NCI-H2227 treated with DMSO at 0.1 percent for 48 hours (cell line): ENCODE measurements around the gene CABP4.

Experiments
- DNase-seq: peaks from one replicate; lab custom pipeline; 2025; lab: John Stamatoyannopoulos, UW

CABP4 gene

DNA sequence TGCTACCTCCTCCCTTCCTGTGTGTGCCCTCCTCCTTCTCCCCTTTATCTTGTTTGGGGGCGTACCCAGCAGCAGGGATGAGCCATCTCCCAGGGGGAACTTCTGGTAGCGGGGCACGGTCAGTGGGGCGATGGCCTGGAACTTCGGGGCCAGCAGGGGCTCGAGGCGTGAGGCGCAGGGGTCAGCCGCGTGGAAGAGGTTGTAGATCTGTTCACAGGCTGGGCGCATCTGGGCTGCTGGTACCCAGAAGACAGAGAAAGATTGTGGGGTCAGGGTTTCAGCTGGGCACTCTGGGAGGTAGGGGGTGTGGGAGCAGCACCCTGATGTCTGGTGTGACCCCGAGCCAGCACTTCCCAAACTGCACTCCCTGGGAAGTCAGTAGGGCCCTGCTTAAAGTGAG, 41.0 kb downstream of the CABP4 start:
- DNase-seq, result no peak

DNA sequence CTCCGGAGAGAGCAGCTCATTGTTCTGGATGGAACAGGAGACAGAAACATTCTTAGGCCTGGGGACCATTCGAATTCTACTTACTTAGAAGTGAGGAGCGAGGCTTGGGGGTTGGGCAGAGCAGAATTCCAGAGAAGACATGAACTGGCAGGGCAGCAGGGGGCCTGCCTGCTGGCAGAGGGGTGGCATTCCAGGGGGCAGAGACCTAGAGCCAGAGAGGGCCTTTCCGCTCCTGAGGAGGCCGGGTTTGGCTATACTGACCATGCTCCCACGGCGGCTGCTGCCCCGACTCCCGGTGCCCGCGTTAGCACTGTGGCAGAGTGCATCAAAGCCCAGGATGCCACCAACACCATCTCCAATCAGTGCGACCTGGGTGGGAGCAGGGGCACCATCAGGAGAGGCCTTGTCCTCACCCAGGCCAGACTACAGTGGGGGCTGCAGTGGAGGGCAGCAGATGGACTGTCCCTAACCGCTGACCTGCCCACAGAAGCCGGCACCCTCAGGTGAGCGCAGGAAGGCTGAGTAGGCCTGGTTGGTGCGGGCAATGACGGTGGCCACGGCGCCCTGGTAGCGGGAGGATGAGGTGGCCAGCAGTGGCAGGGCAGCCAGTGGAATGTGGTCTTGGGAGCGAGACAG, 42.6 kb downstream of the CABP4 start:
- no peak for DNase-seq

DNA sequence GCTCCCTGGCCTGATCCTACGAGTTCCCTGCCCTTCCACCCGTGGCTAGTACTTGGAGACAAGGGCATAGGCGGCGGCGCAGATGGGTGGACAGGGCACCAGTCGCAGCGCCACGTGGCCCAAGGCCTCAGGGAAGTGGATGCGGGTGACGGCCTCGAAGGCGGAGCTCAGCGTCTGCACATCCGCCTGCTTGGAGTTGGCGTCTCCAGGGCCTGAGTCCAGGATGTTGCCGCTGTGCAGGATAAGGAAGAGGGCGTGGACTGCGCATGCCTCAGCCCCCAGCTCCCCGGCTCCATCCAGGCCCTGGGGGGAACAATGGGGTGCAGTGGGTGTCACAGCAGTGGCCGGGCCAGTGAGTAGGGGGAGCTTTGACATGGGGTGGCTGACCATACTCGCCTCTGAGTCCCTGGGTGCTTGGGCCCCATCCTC, 43.4 kb downstream of the CABP4 start:
- no peak for DNase-seq

DNA sequence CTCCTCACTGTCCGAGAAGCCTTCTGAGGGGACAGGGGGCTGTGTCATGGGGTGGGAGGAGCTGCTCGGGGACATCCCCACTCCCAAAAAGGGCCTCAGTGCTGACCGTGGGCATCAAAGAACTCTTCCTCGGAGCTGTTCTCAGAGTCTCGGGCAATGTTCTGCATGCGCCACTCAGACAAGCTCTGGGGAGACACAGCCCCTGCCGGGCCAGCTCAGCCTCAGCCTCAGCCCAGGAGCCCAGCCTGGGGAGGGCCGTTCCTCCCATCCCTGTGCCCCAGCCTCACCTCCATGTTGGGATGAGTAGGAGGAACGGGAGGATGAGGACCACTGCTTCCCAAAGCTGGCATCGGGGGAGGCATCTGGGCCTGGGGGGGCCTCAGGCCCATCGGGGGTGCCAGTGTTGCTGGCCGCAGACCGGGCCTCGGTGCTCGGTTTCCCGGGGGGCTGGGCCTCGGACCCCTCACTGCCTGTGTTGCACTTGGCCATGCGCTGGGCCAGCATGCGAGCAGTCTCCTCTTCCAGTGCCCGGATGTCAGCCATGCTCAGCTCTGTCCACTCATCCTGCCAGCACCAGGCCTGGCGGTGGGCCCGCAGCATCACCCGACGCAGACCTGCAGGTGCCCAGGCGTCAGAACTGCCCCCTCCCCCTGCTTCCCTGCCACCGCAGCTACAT, 44.8 kb downstream of the CABP4 start:
- no peak for DNase-seq

DNA sequence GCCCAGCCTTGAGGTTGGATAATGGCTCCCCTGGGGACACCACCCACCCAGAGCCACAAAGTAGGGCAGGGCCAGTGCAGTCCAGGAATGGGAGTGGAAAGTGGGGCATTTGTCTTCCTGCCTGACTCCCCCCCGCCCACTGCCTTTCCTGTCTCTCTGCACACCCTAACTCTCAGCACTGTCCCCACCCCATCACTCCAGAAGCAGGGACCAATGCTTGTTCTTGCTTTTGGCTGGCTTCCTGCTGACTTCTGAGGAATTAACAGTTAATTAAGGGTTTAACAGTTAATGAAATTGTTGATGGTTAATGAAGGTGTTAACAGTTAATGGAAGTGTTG, 45.3 kb downstream of the CABP4 start:
- no peak for DNase-seq

DNA sequence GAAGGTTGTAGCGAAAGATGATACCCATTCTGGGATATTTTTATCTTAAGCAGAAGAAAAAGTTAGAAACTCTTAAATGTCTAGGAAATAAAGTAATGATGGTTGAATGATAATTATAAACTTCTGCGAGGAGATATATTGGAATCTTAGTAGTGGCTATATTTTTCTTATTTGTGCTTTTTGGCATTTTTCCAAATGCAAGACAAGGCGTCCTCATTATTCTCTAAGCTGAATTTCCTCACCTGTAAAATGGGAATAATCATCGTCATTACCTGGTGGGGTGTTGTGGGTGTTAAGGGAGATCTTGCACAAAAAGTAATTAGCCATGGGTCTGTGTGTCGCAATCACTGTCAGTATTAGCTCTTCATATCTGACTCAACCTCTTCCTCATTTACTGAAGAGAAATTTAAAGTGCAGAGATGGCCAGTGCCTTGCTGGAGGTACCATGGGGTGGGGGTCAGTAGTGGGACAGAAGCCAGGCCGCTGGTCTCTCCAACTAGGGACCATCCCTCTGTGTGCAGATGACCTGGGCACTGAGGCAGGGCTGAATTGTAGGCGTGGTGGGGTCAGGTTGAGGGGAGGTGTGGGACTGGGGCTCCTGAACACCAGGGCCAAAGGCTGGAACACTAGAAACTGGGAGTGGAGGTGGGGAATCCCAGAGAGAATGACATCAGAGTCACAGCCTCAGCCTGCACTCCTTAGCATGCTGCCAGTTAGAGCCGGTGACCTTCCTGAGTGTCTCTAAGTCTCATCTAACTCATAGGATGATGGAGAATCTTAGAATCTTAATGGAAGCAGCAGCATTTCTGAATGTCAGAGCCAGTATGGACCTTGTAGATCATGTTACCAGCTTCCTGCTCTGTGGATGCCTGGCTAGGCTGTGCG, 45.9 kb downstream of the CABP4 start:
- no peak for DNase-seq

DNA sequence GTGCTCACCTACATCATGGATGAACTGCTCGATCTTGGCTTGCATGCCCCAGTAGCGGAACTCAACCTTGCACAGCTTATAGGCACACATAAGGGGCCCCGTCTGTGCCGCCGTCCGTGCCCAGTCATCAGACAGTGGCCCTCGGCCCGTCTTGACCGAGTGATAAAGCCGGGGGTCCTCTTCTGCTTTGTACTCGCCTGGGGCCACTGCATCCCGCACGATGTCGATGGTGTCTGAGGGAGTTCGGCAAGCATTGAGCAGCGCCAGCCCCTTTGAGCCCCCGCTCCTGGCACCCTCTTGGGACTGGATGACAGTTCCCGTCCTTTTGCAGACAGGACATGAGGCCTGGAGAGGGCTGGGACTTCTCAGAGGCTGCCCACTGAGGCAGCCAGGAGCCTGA, 46.7 kb downstream of the CABP4 start:
- DNase-seq, result no peak

DNA sequence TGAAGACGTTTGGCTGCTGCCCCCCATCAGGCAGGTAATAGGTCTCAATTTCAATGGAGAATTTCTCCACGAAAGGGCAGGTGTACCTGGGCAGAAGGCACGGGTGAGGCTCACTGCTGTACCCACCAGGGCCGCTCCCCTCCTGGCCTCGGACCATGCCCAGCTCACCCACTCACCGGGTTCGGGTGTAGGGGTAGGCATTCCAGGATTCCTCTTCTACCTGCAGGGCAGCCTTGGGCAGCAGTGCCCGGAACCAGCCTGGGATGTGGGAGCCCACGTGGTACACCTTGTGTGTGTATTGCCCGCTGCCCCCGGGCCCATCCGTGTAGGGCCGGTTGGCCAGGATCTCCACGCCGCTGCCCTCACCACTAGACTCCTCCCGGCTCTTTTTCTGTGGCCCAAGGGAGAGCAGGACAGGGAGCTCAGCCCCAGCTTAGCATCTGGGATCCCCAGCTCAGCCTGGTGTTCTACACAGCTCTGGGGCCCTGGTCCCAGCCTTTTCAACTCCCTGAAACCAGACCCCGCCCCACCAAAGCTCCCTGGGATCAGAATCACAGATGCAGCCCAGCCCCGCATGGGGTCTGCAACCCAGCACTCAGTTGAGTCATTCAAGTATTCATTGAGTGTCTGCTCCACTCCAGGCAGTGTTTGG, 47.3 kb downstream of the CABP4 start:
- no peak for DNase-seq

DNA sequence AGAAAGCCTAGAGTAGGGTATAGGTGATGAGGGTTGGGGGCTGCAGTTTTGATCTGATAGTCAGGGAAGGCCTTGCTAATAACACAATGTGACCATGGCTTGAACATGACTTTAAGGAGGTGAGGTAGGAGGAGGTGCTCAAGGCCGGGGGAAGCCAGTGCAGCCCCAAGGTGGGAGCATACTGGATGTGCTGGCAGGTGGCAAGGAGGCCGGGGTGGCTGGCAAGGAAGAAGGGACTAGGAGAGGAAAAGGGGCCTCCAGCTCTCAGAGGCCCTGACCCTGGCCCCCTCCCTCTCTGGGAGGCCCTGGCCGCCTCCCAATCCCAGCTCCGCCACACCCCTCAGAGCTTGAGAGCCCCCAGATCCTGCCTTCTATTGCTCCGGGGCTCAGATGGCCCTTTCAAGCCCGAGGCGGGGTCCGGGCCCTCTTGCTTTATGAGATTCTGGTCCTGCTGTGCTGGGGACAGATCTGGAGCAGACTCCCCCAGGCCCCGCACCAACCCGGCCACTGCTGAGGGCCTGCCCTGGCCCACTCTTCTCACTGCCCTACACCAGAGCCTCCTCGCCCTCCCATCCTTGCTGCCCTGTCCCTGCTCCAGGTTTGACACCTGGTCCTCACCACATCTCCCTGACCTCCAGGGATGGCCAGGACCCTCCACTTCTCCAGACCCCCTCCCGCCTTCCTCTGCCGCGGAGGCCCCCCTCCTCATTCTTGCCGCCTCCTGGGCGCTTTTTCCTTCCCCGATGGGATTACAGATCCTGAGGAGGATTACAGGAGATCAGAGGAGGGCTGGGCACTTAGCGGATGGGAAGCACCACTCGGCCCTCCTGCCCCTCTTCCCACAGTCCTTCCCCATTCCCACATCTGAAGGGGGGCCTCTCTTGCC, 48.2 kb downstream of the CABP4 start:
- DNase-seq, result no peak

DNA sequence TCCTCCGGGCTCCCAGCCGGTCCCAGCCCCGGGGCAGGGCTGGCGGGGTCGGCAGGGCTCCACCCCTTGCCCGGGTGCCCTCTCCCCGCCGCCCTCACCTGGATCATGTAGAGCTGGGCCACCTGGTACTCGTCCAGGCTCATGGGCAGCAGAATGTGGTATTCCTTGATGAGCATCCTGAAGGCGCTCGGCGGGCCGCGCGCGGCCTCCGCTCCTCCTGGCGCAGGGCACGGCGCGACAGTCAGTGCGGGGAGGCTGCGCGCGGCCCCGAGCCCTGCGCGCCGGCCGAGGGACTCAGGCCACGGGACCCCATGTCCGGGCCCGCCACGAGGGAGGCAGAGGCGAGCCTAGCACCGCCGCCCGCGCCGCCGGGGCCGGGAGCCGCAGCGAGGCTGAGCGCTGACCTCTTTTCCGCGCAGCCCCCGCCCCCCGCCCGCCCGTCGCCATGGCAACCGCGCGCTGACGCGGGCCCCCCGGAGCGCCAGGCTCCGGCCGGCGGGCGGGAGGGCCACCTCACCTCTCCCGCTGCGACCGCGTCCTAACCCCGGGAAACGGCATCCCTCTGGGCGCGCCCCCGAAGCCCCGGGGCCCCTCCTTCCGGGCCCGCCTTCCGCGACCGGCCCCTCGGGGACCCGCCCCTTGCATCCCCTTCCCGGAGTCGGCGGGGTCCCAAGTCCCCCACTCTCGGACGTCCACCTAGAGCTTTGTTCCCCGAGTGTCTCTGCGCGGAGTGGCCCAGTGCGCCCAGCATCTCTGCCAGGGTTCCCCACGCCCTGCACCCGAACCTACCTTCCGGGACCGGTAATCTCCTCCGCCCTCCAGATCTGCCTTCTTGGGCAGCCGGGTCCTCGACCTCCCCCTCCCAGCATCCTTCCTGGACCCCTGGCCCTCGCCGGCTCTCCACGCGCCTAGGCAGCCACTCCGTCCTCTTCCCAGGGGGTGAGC, 49.1 kb downstream of the CABP4 start:
- DNase-seq, result no peak

DNA sequence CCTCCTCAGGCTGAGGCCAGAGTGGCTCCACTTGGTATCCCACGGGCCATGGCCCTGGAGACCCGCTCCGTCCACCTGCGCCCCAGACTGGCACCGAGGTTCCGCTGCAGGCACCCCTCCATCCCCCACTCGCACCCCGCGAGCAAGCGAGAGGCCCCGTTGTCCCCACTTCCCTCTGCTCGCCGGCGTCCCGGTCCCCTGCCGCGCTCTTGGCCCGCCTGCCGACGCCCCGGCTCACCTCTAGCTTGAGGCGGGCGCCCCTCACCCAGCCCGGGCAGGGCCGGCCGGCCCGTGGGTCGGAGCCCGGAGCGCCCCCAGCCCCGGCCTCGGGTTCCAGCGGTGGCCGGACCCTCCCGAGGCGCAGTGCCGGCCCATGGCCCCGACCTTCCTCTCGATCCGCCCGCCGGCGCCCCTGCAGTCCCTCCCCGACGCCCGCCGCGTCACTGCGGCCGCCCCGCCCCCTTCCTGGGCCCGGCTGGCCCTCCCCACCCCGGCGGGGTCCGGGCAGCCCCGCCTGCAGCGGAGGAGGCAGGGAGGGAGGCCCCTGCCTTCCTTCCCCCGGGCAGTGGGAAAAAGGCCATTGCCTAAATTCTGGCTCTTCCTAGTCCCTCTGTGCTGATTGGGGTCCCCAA, 49.9 kb downstream of the CABP4 start, which contains the start of gene PITPNM1:
Gene PITPNM1, minus strand, starts transcription at position 414 of the 632 bp plus-strand sequence. CDS start 1,183 bp downstream, outside the sequence.
- DNase-seq, result no peak

DNA sequence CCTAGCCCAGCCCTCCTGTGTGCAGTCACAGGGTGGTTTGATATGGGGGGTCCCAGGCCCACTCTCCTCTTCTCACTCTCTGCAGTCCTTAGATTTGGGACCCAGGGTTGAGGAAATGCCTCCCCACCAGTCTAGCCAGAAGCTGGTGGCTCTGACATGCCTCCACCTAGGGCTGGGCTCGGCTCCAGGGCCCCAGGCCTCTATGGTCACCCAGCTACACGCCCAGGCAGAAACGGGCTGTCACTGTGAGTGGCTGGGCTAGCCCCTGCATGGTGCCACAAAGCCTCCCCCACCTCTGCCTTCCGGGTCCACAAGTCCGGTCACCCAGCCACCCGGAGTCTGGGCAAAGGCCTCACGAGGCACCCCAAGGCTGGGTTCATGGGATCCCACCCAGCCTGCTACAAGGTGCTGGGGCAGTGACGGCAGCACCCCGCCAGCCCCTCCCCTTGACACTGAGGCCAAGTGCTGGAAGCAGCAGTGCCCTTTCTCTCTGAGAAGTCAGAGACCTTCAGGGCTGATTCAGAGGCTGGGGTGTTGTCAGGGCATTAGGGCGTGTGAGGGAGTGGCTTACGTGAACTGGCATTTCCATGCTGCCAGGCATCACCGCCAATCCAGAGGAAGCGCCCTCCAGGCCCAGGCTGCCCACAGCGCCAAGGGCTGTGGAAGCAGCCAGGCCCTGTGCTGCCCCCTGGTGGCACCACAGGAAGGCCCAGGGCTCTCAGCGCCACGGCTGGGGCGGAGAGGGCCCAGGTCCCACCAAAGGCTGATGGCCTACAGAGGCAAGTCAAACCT, 50.6 kb downstream of the CABP4 start:
- peak; percentile 59 for DNase-seq

DNA sequence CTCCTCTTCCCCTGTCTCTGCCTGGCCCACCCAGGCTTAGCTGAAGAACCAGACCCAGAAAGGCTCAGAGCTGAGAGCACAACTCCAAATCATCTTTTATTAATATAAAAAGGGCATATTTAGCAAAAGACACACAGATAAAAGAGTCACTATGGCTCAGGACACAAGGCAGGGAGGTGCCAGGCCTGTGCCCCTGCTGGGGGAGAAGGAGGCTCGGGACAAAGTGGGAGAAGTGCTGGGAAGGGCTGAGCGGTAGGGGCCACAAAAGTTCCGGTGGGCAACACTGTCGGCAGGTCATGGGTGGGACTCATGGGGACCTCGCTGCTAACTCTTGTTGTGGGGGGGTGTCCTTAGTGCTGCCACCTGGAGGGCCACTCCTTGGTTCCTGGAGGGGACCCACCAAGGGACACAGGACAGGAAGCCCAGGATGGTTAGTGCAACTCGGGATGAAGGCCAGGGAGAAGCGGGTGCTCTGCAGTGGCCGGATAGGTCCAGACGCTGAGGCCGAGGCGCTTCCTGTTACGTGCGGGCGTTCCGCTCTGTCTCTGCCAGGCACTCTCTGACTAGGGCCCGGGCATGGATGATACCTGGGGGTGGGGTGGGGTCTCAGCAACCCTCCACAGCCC, 51.4 kb downstream of the CABP4 start:
- DNase-seq, result no peak

DNA sequence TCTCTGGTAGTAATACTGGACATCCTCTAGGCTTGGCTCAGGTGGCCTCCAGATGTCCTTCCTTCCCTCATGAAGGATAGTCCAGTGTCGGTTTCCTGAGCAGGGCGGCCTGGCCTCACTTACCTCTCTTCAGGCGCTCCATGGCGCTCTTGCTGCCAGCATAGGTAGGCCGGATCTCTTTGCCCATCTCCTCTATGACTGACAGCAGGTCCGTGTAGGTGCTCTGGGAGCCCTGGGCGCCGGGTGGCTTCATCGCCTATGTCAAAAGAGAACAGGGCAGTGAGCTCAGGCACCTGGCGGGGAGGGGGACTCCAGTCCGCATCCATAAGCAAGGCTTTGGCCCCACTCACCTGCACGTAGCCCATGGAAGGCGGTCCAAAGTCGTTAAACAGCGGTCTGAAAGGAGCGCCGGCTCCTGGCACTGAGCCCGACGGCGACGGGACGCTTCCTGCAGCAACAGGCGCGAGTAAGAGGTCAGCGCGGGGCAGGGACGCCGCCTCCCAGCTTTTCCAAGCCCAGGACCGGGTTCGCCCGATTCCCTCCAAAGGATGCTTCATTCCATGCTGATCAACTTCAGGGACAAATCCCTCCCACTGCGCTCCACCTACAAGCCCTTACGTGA, 52.2 kb downstream of the CABP4 start:
- no peak for DNase-seq

DNA sequence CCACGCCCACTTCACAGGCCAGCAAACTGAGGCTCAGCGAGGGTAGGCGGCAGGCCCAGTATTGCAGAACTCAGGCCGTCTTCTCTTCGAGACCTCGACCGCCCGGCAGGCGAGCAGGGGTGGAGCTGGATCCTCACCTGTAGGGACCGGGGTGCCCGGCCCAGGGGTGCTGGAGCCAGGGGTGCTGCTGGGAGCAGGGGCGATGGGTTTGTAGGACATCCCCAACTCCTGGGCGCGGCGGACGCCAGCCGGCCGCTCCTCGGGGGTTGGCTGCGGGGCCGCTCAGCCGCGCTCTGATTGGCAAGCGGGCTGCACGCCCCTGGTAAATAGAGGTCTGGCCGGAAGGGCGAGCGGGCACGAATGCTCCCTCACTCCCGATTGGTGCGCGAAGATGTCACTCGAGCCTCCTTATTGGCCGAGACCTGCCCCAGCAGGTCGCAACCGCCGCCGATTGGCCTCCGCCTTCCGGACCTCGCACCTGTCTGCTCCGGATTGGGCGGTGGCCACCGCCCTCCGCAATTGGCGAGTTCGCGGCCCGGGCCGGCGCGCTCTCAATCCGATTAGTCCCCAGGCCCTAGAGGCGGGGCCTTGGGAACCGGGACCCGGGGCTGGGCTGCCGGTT, 52.8 kb downstream of the CABP4 start, which contains the start of gene CDK2AP2:
Gene CDK2AP2, minus strand, starts transcription at position 299 of the 622 bp plus-strand sequence. Its CDS starts 80 bp downstream, at position 219.
- peak; percentile 98 for DNase-seq

DNA sequence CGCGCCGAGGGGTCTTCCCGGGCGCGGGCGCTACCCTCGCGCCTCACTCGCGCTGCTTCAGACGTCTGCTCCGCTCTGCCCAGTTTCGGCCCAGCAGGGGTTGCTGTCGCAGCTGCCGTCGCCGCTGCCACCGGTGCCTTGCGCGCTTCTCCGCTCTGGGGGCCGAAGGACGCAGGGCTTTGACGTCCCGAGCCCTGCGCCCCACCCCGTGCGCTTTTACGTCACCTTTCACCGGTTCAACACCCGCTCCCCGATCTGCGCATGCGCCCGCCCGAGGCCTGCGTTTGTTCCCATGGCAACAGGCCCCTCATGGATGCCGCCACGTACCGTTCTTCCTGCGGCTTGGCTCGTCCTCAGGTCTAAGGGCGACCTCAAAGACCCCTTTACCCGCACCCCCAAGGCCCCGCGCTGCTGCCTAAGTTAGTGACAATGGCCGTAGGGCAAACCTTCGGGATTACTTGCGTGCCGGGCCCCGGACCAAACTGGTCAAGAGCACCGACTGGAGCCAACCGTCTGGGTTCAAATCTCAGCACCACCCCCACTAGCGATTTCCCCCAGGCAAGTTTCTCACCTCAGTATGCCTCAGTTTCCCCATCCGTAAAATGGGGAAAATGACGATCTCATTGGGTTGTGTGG, 53.5 kb downstream of the CABP4 start:
- peak; percentile 97 for DNase-seq

DNA sequence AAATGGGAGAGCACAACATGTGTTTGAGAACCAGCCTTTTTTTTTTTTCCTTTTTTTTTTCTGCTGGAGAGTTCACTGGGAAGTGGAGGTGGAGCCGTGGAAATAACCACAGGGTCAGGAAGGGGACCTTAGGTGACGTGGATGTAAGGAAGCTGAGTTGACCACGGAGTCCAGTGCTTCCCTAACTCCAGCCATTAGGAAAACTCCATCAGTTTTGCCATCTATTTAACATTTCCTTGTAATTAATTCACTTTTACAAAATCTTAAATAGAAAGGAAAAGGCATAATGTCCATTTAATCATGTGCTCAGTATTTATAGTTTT, 54.8 kb downstream of the CABP4 start:
- DNase-seq, result no peak
